ACHN (cell line): ENCODE data around the gene ANKS1A.

Experiments used
- DNase-seq: peaks from one replicate; pipeline ENCODE4 v3.0.0-alpha.2; 2015
- in situ Hi-C: cut with HindIII; loops from 2 replicates; pipeline ENCODE4 v1.10.0; 2017; ENCODE audit warnings: low sequenced_read_pairs, low pct_ligation_motif_present, low pct_unique_long_range_greater_than_20kb

Gene ANKS1A

GRCh38 chr6:35007016-35007415, 118.0 kb downstream of the ANKS1A start:
- in situ Hi-C loops = no loop called here
- DNase-seq = no peak

GRCh38 chr6:35008858-35009257, 119.8 kb downstream of the ANKS1A start:
- DNase-seq = no peak
- in situ Hi-C loops = no loop called here

DNA sequence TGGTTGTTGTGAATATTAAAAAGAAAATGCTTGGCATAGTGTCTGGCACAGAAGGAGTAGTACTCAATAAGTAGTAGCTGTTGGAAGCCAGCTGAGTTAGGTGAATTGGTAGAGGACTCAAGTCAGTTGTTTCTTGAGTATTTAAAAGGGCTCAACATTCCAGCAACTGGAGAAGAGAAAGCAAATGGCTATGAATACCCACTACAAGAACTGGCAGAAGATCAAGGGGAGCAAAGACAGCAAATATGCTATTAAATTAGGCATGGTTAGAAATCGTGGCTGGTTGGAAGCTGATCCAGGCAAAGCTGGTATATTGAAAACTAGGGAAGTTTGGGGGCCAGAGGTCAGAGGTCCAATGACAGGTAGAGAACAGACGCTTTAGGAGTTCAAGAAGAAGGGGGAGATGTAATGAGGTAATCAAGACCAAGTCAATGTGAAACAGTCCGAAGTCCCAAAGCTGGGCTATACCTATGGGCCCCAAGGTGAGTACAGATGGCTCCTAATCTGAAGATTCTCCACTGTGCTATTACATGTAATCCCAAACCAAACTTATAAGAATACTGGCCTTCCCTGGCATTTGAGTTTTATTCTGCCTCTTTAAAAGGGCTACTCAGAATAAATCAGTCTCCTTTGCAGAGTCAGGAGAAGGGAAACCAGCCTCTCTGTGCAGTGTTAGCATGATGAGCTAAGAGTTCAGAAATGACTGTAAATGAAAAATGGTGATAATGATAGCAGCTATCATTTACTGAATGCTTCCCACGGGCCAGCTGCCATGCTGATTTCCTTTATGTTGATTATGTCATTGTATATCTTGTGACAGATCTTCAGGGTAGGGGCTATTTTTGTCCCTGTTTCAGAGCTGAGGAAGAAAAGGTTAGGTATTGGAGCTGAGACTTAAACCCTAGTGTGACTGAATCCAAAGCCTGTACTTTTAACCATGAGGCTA, 122.3 kb downstream of the ANKS1A start:
- DNase-seq = no peak
- in situ Hi-C loops = no loop called here

DNA sequence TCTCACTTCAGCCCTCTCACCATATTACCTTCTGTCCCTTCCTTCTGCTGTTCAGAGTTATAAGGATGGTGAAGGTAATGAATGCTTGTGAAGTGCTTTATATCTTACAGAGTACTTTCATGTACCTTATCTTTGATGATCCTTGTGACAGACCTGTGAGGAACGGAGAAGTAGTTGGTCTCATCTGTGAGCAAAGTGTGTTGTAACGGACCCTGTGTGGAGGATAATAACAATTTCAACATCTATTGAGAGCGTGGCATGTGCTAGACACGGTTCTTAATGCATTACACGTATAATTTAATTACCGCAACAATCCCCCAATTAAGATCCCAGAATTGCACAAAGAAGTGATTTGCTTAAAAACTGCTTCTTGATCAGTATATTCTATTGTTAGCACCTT, 124.6 kb downstream of the ANKS1A start:
- in situ Hi-C loops = no loop called here
- no peak for DNase-seq

DNA sequence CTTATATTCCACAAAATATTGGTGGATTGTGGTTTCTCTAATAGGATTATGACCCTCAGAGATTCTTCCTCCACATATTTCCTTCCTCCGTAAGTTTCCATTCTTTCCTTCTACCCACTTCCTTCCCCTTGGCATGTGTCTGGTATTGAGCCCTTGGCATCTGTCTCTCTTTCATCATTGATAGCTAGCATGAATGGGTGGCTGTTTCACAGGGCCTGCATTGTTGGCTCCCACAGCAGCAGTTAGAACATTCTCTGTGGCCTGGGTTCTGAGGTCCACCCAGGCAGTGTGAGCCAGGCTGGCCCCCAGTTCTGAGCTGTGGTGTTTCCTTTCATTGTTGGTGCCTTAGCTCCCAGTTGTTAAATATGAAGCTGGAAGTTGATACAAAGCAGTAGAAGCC, 125.3 kb downstream of the ANKS1A start:
- in situ Hi-C loops = no loop called here
- no peak for DNase-seq

GRCh38 chr6:35014786-35015185, 125.7 kb downstream of the ANKS1A start:
- in situ Hi-C loops = no loop called here
- DNase-seq = no peak

DNA sequence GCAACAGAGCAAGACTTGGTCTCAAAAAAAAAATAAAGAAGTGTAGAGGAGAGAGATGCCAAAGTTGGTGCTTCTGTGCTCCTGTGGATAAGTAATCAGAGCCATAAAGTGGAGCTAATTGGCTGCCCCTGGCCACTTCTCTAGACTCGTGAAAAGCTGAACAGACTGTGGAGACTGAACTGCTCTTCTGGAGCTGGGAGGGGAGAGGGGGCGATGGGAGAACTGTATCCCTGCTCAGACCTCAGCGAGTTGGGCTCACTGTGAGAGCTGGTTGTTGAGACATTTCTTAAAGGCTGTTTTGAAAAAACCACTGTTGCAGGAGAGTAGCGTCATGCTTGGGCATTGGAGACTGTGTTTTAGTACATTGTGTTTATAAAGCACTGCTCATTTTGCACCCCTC, 126.4 kb downstream of the ANKS1A start:
- DNase-seq = no peak
- in situ Hi-C loops = no loop called here

GRCh38 chr6:35015996-35016395, 126.9 kb downstream of the ANKS1A start:
- no peak for DNase-seq
- in situ Hi-C loops = no loop called here

GRCh38 chr6:35016502-35017321, 127.7 kb downstream of the ANKS1A start:
- in situ Hi-C loops = no loop called here
- no peak for DNase-seq

GRCh38 chr6:35017411-35018181, 128.5 kb downstream of the ANKS1A start:
- DNase-seq = no peak
- in situ Hi-C loops = no loop called here

DNA sequence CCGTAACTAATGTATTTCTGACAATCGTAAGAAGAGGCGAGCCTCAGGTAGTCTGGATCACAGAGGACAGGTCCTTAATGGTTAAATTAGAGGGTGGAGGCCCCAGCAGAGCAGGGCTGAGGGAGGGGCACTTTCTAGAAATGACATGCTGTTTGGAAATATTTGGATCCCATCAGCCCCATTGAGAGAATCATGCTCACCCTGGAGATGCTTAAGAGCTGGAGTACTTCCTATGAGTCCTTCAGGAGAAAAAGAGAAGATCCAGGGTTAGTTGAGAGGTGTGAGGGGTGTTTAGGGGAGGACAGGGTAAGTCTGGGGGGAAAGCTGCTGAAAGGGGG, 129.1 kb downstream of the ANKS1A start:
- in situ Hi-C loops = no loop called here
- no peak for DNase-seq

DNA sequence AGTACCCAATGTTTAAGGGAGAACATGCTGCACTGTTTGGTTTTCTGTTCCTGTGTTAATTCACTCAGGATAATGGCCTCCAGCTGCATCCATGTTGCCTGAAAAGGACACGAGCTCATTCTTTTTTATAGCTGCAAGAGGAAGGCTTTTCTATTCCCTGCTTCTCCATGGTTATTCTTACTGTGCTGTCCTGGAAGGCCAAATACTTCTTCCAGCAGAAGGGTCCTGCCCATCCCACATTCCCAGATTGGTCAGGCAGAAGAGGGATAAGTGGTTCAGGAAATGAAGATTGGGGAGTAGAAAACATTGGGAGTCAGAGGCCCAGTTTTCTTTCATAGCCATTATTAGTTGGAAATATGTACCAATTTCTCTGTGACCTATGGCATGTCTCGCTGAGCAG, 129.7 kb downstream of the ANKS1A start:
- in situ Hi-C loops = no loop called here
- no peak for DNase-seq

DNA sequence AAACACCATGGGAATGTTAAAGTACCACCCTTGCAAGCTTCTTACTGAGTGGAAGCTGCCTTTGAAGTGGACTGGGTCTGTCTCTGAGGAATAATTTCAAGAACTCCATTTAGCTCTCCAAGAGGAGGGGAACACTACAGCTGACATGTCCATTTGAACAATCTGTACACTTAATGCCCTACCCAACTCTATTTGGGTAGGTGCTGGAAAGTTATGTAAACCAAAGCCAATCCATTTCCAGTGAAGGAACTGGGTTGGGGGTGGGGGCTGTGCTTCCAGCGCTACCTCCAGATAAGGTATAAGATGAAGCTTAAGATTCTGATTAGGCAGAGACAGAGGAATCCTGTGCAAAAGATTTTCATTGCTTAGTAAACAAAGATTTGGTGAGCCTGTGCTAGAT, 130.1 kb downstream of the ANKS1A start:
- in situ Hi-C loops = no loop called here
- no peak for DNase-seq

- DNase-seq = no peak
- in situ Hi-C loops = no loop called here
Measured at GRCh38 chr6:35019831-35020230, 130.8 kb downstream of the ANKS1A start.

DNA sequence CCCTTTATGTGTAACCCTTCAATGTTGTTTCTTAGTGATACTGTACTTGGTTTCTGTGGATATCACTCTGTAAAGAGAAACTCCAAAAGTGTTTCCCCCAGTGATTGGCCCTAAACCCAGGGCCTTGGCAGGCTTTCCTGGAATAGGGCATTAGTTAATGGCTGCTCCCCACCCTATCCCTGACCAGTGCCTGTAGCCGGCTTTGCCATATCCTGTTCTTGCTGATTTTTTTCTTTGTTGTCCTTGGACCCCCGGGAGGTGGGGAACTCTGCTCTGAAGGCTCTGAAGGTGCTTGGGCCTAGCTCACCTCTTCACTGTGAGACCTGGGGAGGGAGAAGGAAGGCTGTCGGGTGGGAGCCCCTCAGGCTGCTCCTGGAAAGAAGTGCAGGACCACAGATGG, 131.9 kb downstream of the ANKS1A start:
- no peak for DNase-seq
- in situ Hi-C loops = no loop called here

- DNase-seq = no peak
- in situ Hi-C loops = no loop called here
Measured at GRCh38 chr6:35023091-35024000, 134.3 kb downstream of the ANKS1A start.

- in situ Hi-C loops = no loop called here
Measured at GRCh38 chr6:35024551-35025054, 135.5 kb downstream of the ANKS1A start.

More at GRCh38 chr6:35024551-35025054, 135.5 kb downstream of the ANKS1A start:
- peak; percentile 25 for DNase-seq
